ENCODE data around the gene EOGT.

EOGT gene

GRCh38 chr3:68963376-68963775 lies 50.1 kb downstream of the EOGT start:
- DNase-seq (ENCODE audit: low read depth in 2 of 2): no peak

- DNase-seq (ENCODE audit: low read depth in 2 of 2): no peak
Measured at GRCh38 chr3:68958932-68959331, 54.6 kb downstream of the EOGT start.

- DNase-seq (ENCODE audit: low read depth in 2 of 2): no peak
Measured at GRCh38 chr3:68957895-68958294, 55.6 kb downstream of the EOGT start.

- no peak for DNase-seq (ENCODE audit: low read depth in 2 of 2)
Measured at GRCh38 chr3:68953816-68954444, 59.6 kb downstream of the EOGT start.

- no peak for DNase-seq (ENCODE audit: low read depth in 2 of 2)
Measured at GRCh38 chr3:68945225-68945624, 68.3 kb downstream of the EOGT start.

GRCh38 chr3:68943753-68944500 lies 69.6 kb downstream of the EOGT start:
- DNase-seq (ENCODE audit: low read depth in 2 of 2): no peak

- DNase-seq (ENCODE audit: low read depth in 2 of 2): no peak
Measured at GRCh38 chr3:68941055-68941454, 72.4 kb downstream of the EOGT start.

GRCh38 chr3:68936856-68937255 lies 76.6 kb downstream of the EOGT start:
- no peak for DNase-seq (ENCODE audit: low read depth in 2 of 2)

- DNase-seq (ENCODE audit: low read depth in 2 of 2): no peak
Measured at GRCh38 chr3:68935778-68936177, 77.7 kb downstream of the EOGT start.

- no peak for DNase-seq (ENCODE audit: low read depth in 2 of 2)
Measured at GRCh38 chr3:68931406-68932149, 81.9 kb downstream of the EOGT start.

Data from stimulated activated CD8-positive, alpha-beta memory T cell treated with anti-CD3 and anti-CD28 coated beads, Interleukin-7, amount 100 ng/mL, for 4 hours (primary cell).